NCI-H2196 treated with DMSO at 0.1 percent for 48 hours (cell line): ENCODE results near the gene HAUS1.
"Not testable (repeated sequence)": the region's sequence is repeated elsewhere in the genome, so short reads cannot be mapped to it uniquely, and the experiment has no call there.

Experiments used
- DNase-seq: peaks from one replicate; lab custom pipeline; 2025; ENCODE audit not compliant: unreplicated experiment; lab: John Stamatoyannopoulos, UW

The HAUS1 gene

GRCh38 chr18:46088501-46088900 is 15.7 kb upstream of the HAUS1 start:
- not testable (repeated sequence) for DNase-seq

GRCh38 chr18:46095532-46095931 is 8.7 kb upstream of the HAUS1 start:
- DNase-seq: no peak

GRCh38 chr18:46096651-46097300 is 7.4 kb upstream of the HAUS1 start:
- no peak for DNase-seq

- no peak for DNase-seq
Measured at GRCh38 chr18:46097431-46097800, 6.8 kb upstream of the HAUS1 start.

- DNase-seq: peak; percentile 81
Measured at GRCh38 chr18:46097801-46098615, 6.2 kb upstream of the HAUS1 start, which contains the start of gene ATP5F1A. TSS of gene ATP5F1A (minus strand) at chr18:46098296. CDS start at chr18:46098231, 65 bp downstream.

GRCh38 chr18:46098616-46098933 is 5.6 kb upstream of the HAUS1 start:
- DNase-seq: no peak

- no peak for DNase-seq
Measured at GRCh38 chr18:46099463-46099862, 4.7 kb upstream of the HAUS1 start.

GRCh38 chr18:46109386-46109785 is 5.2 kb downstream of the HAUS1 start:
- DNase-seq: no peak

- no peak for DNase-seq
Measured at GRCh38 chr18:46110406-46110805, 6.2 kb downstream of the HAUS1 start.

- no peak for DNase-seq
Measured at GRCh38 chr18:46113751-46114150, 9.6 kb downstream of the HAUS1 start.

- DNase-seq: not testable (repeated sequence)
Measured at GRCh38 chr18:46126625-46127024, 22.4 kb downstream of the HAUS1 start.

- no peak for DNase-seq
Measured at GRCh38 chr18:46130061-46130460, 25.9 kb downstream of the HAUS1 start.

- DNase-seq: not testable (repeated sequence)
Measured at GRCh38 chr18:46130549-46130948, 26.4 kb downstream of the HAUS1 start.

GRCh38 chr18:46133534-46133933 is 29.3 kb downstream of the HAUS1 start:
- DNase-seq: no peak

GRCh38 chr18:46134920-46135675 is 30.9 kb downstream of the HAUS1 start:
- DNase-seq: no peak

- DNase-seq: no peak
Measured at GRCh38 chr18:46140173-46140572, 36.0 kb downstream of the HAUS1 start.

- no peak for DNase-seq
Measured at GRCh38 chr18:46141199-46141598, 37.0 kb downstream of the HAUS1 start.

GRCh38 chr18:46148810-46149209 is 44.6 kb downstream of the HAUS1 start:
- DNase-seq: peak; percentile 60

- DNase-seq: peak; percentile 92
Measured at GRCh38 chr18:46152436-46152807, 48.2 kb downstream of the HAUS1 start.

- DNase-seq: peak; percentile 90
Measured at GRCh38 chr18:46152808-46153617, 48.8 kb downstream of the HAUS1 start.

GRCh38 chr18:46155641-46156051 is 51.5 kb downstream of the HAUS1 start:
- no peak for DNase-seq
